GM12892 (cell line): Measurements from ENCODE around the gene CCDC149.

ENCODE experiments used
- POLR2A ChIP-seq: IDR thresholded peaks from 2 replicates; pipeline ENCODE4 v1.6.1; 2011; ENCODE audit warnings: low read depth, low read length, control low read depth
- POLR2AphosphoS5 ChIP-seq: IDR thresholded peaks from 2 replicates; pipeline ENCODE4 v1.6.1; 2011; ENCODE audit warnings: low read depth, low read length, control low read depth
- TAF1 ChIP-seq: IDR thresholded peaks from 2 replicates; pipeline ENCODE4 v1.6.1; 2011; ENCODE audit warnings: low read depth, mild to moderate bottlenecking, control low read depth, low read length, borderline replicate concordance

DNA sequence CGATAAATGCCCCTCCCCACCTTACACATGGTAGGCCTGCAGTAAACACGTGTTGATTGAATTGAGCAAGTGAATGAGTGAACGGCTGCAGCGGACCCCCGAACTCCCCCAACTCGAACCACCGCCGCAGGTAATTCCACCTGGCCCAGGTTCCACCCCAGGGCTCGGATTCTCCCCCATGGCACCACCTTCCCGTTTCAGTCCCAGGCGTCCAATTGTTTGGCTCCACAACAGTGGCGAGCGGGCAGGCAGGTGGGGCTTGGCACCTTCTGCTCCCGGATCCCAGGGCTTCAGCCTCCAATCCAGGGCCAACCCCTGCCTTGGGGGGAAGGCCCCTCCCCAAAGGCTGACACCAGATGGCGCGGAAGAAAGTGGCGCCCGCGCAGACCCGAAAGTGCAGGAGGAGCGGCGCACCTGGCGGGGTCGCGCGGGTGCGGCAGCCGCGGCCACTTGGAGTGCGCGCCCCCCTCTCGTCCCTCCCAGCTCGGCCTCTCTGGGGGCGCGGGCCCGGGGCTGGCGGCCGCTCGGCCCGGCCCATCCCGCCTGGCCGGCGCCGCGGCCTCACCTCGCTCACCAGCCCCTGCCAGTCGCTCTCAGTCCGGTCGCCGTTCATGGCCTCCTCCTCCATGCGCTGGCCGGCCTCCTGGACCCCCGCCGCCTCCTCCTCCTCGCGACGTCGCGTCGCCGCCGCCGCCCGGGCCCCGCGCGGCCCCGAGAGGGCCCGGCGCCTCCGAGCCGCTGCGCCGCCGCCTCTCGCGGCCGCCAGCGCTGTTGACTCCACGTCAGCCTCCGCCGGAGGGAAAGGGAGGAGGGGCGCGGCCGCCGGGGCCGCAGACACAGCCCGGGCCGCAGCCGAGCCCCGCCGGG lies at the start of gene CCDC149:
- TF ChIP-seq POLR2AphosphoS5 (no peak), TAF1 (no peak), POLR2A (no peak)
